K562 (cell line): ENCODE results near the gene PMPCB. TPM values are rescaled to one million over a fixed set of nuclear protein-coding genes. Genes with fewer than 3 reads are reported as not detected.

ENCODE experiments used
- CEBPG ChIP-seq, 3 experiments: fragments of 200-800 bp in 1 of 3; sonication (Bioruptor generic) in 1 of 3; sonication (generic) in 1 of 3; formaldehyde crosslinking in 1 of 3; IDR thresholded peaks in 2 of 3; conservative IDR thresholded peaks in 1 of 3; 2 replicates each; pipeline versions ENCODE4 v1.6.1 to v1.8.0; 2016 to 2022; ENCODE audit warnings: missing compliant biosample characterization in 2 of 3, missing genetic modification characterization in 2 of 3, mild to moderate bottlenecking in 1 of 3, missing genetic modification reagents in 1 of 3
- ELF2 ChIP-seq: fragments of 250-450 bp; sonication (Bioruptor Pico); IDR thresholded peaks from 2 replicates; pipeline ENCODE4 v1.5.0; 2021; ENCODE audit warnings: mild to moderate bottlenecking
- GABPB2 ChIP-seq: fragments of 250-450 bp; sonication (Bioruptor Pico); conservative IDR thresholded peaks from 2 replicates; pipeline ENCODE4 v1.5.1; 2021; ENCODE audit warnings: mild to moderate bottlenecking
- GTF2A2 ChIP-seq: IDR thresholded peaks from 2 replicates; pipeline ENCODE4 v1.6.1; 2016; ENCODE audit warnings: mild to moderate bottlenecking, missing genetic modification characterization, missing compliant biosample characterization
- KAT8 ChIP-seq: fragments of 450-650 bp; IDR thresholded peaks from 2 replicates; pipeline ENCODE4 v1.6.1; 2016; ENCODE audit warnings: low read depth, mild to moderate bottlenecking
- KLF13 ChIP-seq: fragments of 450-650 bp; IDR thresholded peaks from 2 replicates; pipeline ENCODE4 v1.6.1; 2016; ENCODE audit warnings: missing genetic modification characterization, low read depth, mild to moderate bottlenecking, missing compliant biosample characterization, moderate library complexity, borderline replicate concordance
- PRPF4 ChIP-seq: fragments of 200-400 bp; formaldehyde crosslinking; IDR thresholded peaks from one replicate; pipeline ENCODE4 v1.6.1; 2017; ENCODE audit warnings: low read length, low read depth, mild to moderate bottlenecking; ENCODE audit not compliant: insufficient read depth, poor library complexity, severe bottlenecking
- RBBP5 ChIP-seq: fragments of 200-600 bp; sonication (generic); IDR thresholded peaks from 2 replicates; pipeline ENCODE4 v1.6.1; 2012; ENCODE audit warnings: borderline replicate concordance, mild to moderate bottlenecking, low read length, control low read depth, inconsistent platforms; ENCODE audit not compliant: insufficient read depth, poor library complexity, severe bottlenecking
- RFX7 ChIP-seq: fragments of 250-450 bp; sonication (Bioruptor Pico); IDR thresholded peaks from 2 replicates; pipeline ENCODE4 v1.5.1; 2021; ENCODE audit warnings: mild to moderate bottlenecking
- SIX5 ChIP-seq, 2 experiments: IDR thresholded peaks; 2 replicates each; pipeline ENCODE4 v1.6.1; 2011; ENCODE audit warnings: low read length in 2 of 2, borderline replicate concordance in 1 of 2, low read depth in 1 of 2, mild to moderate bottlenecking in 1 of 2, moderate library complexity in 1 of 2; ENCODE audit not compliant: insufficient read depth in 1 of 2
- SOX6 ChIP-seq: fragments of 450-650 bp; IDR thresholded peaks from 2 replicates; pipeline ENCODE4 v1.6.1; 2014; ENCODE audit warnings: mild to moderate bottlenecking
- ZKSCAN3 ChIP-seq: fragments of 250-450 bp; sonication (Bioruptor Pico); IDR thresholded peaks from 2 replicates; pipeline ENCODE4 v1.4.0; 2020
- ZNF24 ChIP-seq: fragments of 450-650 bp; IDR thresholded peaks from 2 replicates; pipeline ENCODE4 v1.6.1; 2016
- ZNF445 ChIP-seq: fragments of 250-450 bp; sonication (Bioruptor Pico); IDR thresholded peaks from 2 replicates; pipeline ENCODE4 v1.4.0; 2020; ENCODE audit warnings: low read depth, mild to moderate bottlenecking, moderate library complexity
- ZNF778 ChIP-seq: fragments of 450-650 bp; formaldehyde crosslinking; IDR thresholded peaks from 2 replicates; pipeline ENCODE4 v1.4.0; 2020; ENCODE audit warnings: mild to moderate bottlenecking, moderate library complexity
- polyA plus RNA-seq, 8 experiments: library from polyadenylated mRNA; depleted of rRNA in 4 of 8; stranded (reverse) in 5 of 8; unstranded in 3 of 8; fragments of >200 nt; fragmentation: Nextera tagmentation in 2 of 8; fragmentation: Illumina TruSeq in 1 of 8; extraction: Ambion mirVana in 2 of 8; extraction: Trizol in 1 of 8; gene quantifications; 2 replicates each; pipeline versions ENCODE4 v1.2.1 to v1.2.3, GENCODE V29; 2011 to 2014; ENCODE audit warnings: inconsistent platforms in 1 of 8, missing spikeins in 1 of 8
- total RNA-seq, 7 experiments: library from RNA; depleted of rRNA in 6 of 7; stranded (reverse); fragments of >200 nt in 6 of 7; fragmentation: Illumina TruSeq in 2 of 7; extraction: Trizol in 2 of 7; gene quantifications; 2 replicates each; pipeline versions ENCODE4 v1.2.1 to v1.2.3, GENCODE V29; 2011 to 2021; ENCODE audit warnings: low replicate concordance in 1 of 7
- TF ChIP-seq, protein P1 (sequence below): sonication (generic); formaldehyde crosslinking; IDR thresholded peaks from 2 replicates; pipeline ENCODE4 v1.8.1; 2023; ENCODE audit warnings: mild to moderate bottlenecking, missing genetic modification reagents
- TF ChIP-seq, protein P2 (sequence below), 2 experiments: fragments of 200-800 bp in 1 of 2; sonication (Bioruptor generic) in 1 of 2; sonication (generic) in 1 of 2; formaldehyde crosslinking in 1 of 2; IDR thresholded peaks in 1 of 2; conservative IDR thresholded peaks in 1 of 2; 2 replicates each; pipeline versions ENCODE4 v1.5.0 to v1.6.1; 2016 to 2020; ENCODE audit warnings: missing compliant biosample characterization in 1 of 2, missing genetic modification characterization in 1 of 2, missing genetic modification reagents in 1 of 2
- TF ChIP-seq, protein P3 (sequence below): sonication (generic); formaldehyde crosslinking; IDR thresholded peaks from 2 replicates; pipeline ENCODE4 v1.8.1; 2023; ENCODE audit warnings: mild to moderate bottlenecking, missing genetic modification reagents
- TF ChIP-seq, protein P4 (sequence below): fragments of 450-650 bp; IDR thresholded peaks from 2 replicates; pipeline ENCODE4 v1.6.1; 2014; ENCODE audit warnings: low read depth, mild to moderate bottlenecking, moderate library complexity, borderline replicate concordance

The PMPCB gene
- total and polyA plus RNA-seq, 9 of the 15 experiments (the other 6 are each of a cell fraction or from before 2014, with no cell fraction given): 61.2 to 209 (median 105) TPM

DNA sequence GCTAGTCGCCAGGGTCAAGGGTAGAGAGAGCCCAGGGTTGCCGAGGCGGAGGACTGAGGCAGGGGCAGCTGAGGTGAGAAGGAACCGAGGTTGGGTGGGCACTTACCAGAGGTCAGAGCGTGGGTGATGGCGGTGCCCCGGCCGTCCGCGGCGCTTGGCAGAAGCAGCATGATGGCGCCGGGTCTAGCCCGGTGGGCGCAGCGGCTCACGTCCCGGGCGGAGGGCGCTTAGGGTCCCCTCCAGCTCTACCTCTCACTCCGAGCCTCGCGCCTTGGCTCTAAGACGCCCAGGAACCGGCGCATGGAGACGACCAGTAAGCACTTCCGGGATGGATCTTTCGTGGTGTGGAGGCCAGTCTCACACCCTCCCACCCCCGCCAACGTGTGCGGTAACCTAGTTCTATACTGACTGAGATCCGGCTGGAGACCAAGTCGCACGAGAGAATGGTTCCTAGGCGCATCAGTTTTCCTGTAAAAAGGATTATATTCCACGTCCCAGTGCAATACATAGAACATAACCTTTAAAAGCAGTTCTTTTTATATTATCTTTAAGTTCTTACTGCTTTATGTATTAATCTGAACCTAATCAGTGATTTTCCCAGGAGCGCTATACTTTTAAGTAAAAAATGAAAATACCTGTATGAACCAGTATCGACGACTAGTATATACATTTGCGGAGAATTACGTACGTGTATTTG is 47.4 kb downstream of the PMPCB start, which contains the start of gene DNAJC2 (continued):
- no peak for TF ChIP-seq ZNF778
- peak; percentile 97 for TF ChIP-seq ELF2 (CRISPR knock-in tag)
- TF ChIP-seq RFX7 (CRISPR knock-in tag): no peak
- no peak for TF ChIP-seq ZKSCAN3 (CRISPR knock-in tag)
- TF ChIP-seq, protein P1, sequence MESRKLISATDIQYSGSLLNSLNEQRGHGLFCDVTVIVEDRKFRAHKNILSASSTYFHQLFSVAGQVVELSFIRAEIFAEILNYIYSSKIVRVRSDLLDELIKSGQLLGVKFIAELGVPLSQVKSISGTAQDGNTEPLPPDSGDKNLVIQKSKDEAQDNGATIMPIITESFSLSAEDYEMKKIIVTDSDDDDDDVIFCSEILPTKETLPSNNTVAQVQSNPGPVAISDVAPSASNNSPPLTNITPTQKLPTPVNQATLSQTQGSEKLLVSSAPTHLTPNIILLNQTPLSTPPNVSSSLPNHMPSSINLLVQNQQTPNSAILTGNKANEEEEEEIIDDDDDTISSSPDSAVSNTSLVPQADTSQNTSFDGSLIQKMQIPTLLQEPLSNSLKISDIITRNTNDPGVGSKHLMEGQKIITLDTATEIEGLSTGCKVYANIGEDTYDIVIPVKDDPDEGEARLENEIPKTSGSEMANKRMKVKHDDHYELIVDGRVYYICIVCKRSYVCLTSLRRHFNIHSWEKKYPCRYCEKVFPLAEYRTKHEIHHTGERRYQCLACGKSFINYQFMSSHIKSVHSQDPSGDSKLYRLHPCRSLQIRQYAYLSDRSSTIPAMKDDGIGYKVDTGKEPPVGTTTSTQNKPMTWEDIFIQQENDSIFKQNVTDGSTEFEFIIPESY: no peak
- TF ChIP-seq GABPB2 (CRISPR knock-in tag): no peak
- peak; percentile 79 for TF ChIP-seq ZNF24
- TF ChIP-seq, protein P2, sequence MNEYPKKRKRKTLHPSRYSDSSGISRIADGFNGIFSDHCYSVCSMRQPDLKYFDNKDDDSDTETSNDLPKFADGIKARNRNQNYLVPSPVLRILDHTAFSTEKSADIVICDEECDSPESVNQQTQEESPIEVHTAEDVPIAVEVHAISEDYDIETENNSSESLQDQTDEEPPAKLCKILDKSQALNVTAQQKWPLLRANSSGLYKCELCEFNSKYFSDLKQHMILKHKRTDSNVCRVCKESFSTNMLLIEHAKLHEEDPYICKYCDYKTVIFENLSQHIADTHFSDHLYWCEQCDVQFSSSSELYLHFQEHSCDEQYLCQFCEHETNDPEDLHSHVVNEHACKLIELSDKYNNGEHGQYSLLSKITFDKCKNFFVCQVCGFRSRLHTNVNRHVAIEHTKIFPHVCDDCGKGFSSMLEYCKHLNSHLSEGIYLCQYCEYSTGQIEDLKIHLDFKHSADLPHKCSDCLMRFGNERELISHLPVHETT (CRISPR knock-in tag; conservative IDR thresholded peaks at IDR 0.05 in 1 of 2, IDR thresholded peaks at IDR 0.05 in 1 of 2): peak in 1 of 2 experiments; percentile 46; a peak in 1 of 4 replicates
- TF ChIP-seq, protein P3, sequence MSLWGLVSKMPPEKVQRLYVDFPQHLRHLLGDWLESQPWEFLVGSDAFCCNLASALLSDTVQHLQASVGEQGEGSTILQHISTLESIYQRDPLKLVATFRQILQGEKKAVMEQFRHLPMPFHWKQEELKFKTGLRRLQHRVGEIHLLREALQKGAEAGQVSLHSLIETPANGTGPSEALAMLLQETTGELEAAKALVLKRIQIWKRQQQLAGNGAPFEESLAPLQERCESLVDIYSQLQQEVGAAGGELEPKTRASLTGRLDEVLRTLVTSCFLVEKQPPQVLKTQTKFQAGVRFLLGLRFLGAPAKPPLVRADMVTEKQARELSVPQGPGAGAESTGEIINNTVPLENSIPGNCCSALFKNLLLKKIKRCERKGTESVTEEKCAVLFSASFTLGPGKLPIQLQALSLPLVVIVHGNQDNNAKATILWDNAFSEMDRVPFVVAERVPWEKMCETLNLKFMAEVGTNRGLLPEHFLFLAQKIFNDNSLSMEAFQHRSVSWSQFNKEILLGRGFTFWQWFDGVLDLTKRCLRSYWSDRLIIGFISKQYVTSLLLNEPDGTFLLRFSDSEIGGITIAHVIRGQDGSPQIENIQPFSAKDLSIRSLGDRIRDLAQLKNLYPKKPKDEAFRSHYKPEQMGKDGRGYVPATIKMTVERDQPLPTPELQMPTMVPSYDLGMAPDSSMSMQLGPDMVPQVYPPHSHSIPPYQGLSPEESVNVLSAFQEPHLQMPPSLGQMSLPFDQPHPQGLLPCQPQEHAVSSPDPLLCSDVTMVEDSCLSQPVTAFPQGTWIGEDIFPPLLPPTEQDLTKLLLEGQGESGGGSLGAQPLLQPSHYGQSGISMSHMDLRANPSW (CRISPR knock-in tag): no peak
- peak; percentile 85 for TF ChIP-seq KLF13 (tag)
- TF ChIP-seq ZNF445: no peak
- TF ChIP-seq CEBPG (CRISPR knock-in tag; IDR thresholded peaks at IDR 0.05): no peak
- peak in 1 of 2 experiments; percentile 44; a peak in 2 of 4 replicates for TF ChIP-seq CEBPG (tag; conservative IDR thresholded peaks at IDR 0.05 in 1 of 2, IDR thresholded peaks at IDR 0.05 in 1 of 2)
- peak; percentile 85; the same call in 1 of the 2 replicates for TF ChIP-seq GTF2A2 (tag)
- peak; percentile 62 for TF ChIP-seq SOX6
- TF ChIP-seq PRPF4: no peak
- TF ChIP-seq, protein P4, sequence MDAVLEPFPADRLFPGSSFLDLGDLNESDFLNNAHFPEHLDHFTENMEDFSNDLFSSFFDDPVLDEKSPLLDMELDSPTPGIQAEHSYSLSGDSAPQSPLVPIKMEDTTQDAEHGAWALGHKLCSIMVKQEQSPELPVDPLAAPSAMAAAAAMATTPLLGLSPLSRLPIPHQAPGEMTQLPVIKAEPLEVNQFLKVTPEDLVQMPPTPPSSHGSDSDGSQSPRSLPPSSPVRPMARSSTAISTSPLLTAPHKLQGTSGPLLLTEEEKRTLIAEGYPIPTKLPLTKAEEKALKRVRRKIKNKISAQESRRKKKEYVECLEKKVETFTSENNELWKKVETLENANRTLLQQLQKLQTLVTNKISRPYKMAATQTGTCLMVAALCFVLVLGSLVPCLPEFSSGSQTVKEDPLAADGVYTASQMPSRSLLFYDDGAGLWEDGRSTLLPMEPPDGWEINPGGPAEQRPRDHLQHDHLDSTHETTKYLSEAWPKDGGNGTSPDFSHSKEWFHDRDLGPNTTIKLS: peak; percentile 98
- peak; percentile 97 for TF ChIP-seq RBBP5
- no peak for TF ChIP-seq KAT8
- peak; percentile 40 to 52; a peak in 2 of 4 replicates for TF ChIP-seq SIX5 (IDR thresholded peaks at IDR 0.05; ENCODE audit: borderline replicate concordance in 1 of 2, insufficient read depth in 1 of 2, low read depth in 1 of 2, low read length in 2 of 2)
